Keratinocyte (primary cell): ENCODE measurements around the gene DEDD2.

Experiments
- CTCF ChIP-seq, 3 experiments: IDR thresholded peaks in 1 of 3; conservative IDR thresholded peaks in 1 of 3; optimal IDR thresholded peaks in 1 of 3; 2 replicates in 2 of 3; 3 replicates in 1 of 3; pipeline versions ENCODE3 to v1.5.1; 2011; ENCODE audit warnings: low read length in 3 of 3, mild to moderate bottlenecking in 3 of 3, moderate library complexity in 2 of 3, control low read depth in 1 of 3, inconsistent platforms in 1 of 3; ENCODE audit not compliant: insufficient read depth in 2 of 3; ENCODE audit errors: extremely low read depth in 1 of 3
- EZH2 ChIP-seq: IDR thresholded peaks from one replicate; pipeline ENCODE4 v1.6.1; 2012; ENCODE audit warnings: inconsistent platforms, mild to moderate bottlenecking, low read length, moderate library complexity

GRCh38 chr19:42250183-42250665 is 32.7 kb upstream of the DEDD2 start:
- TF ChIP-seq CTCF (optimal IDR thresholded peaks at IDR 0.05 in 1 of 3, IDR thresholded peaks at IDR 0.05 in 1 of 3, conservative IDR thresholded peaks at IDR 0.05 in 1 of 3; ENCODE audit: extremely low read depth in 1 of 3, insufficient read depth in 2 of 3, low read length in 3 of 3) (no peak), EZH2 (no peak)
